NB4 (cell line): ENCODE data around the gene CDH13.
A peak's percentile ranks its signal among the peaks of the same experiment; 100 is the strongest.

Experiments
- DNase-seq: peaks from one replicate; pipeline ENCODE4 v3.0.0; 2010; ENCODE audit warnings: low read depth
- H3K4me3 ChIP-seq: one replicate; pipeline ENCODE4 v1.5.1; 2011; ENCODE audit warnings: mild to moderate bottlenecking, low read depth, low read length, moderate library complexity
- CTCF ChIP-seq: IDR thresholded peaks from one replicate; pipeline ENCODE4 v1.5.1; 2012; ENCODE audit warnings: low read depth, low read length
- MAX ChIP-seq: IDR thresholded peaks from 2 replicates; pipeline ENCODE4 v1.6.1; 2011; ENCODE audit warnings: low read depth, low read length
- MYC ChIP-seq: IDR thresholded peaks from 2 replicates; pipeline ENCODE4 v1.6.1; 2011; ENCODE audit warnings: low read depth, low read length
- POLR2A ChIP-seq: IDR thresholded peaks from 2 replicates; pipeline ENCODE4 v1.6.1; 2011; ENCODE audit warnings: mild to moderate bottlenecking; ENCODE audit not compliant: insufficient read length; ENCODE audit errors: extremely low read depth

Gene CDH13

GRCh38 chr16:83705856-83706255 is 1079.1 kb downstream of the CDH13 start:
- TF ChIP-seq CTCF: no peak
- TF ChIP-seq MYC: no peak
- TF ChIP-seq POLR2A: no peak
- TF ChIP-seq MAX: no peak
- no peak overlapping the region for H3K4me3 ChIP-seq
- DNase-seq: no peak

- DNase-seq: no peak
- no peak for TF ChIP-seq POLR2A
- no peak for TF ChIP-seq CTCF
- no peak for TF ChIP-seq MAX
- TF ChIP-seq MYC: no peak
- H3K4me3 ChIP-seq: no peak overlapping the region
These were observed 1079.6 kb downstream of the CDH13 start for GRCh38 chr16:83706394-83706793.

- DNase-seq: no peak
- TF ChIP-seq MYC: no peak
- TF ChIP-seq CTCF: no peak
- TF ChIP-seq MAX: no peak
- no peak for TF ChIP-seq POLR2A
- H3K4me3 ChIP-seq: no peak overlapping the region
These were observed 1084.3 kb downstream of the CDH13 start for GRCh38 chr16:83711069-83711468.

- no peak overlapping the region for H3K4me3 ChIP-seq
- DNase-seq: peak; percentile 42
- TF ChIP-seq POLR2A (no peak), MAX (no peak), MYC (no peak), CTCF (no peak)
These were observed 1086.8 kb downstream of the CDH13 start for GRCh38 chr16:83713597-83713996.

- TF ChIP-seq POLR2A (no peak), CTCF (no peak), MAX (no peak), MYC (no peak)
- no peak overlapping the region for H3K4me3 ChIP-seq
- no peak for DNase-seq
These were observed 1087.5 kb downstream of the CDH13 start for GRCh38 chr16:83714286-83714685.
